ENCODE measurements around the gene MRC1.
A peak's percentile ranks its signal among the peaks of the same experiment; 100 is the strongest.

Gene MRC1

GRCh38 chr10:17848646-17849045, 39.5 kb downstream of the MRC1 start:
- no peak for DNase-seq

- no peak for DNase-seq
Measured at GRCh38 chr10:17850501-17850900, 41.4 kb downstream of the MRC1 start.

- no peak for DNase-seq
Measured at GRCh38 chr10:17851611-17852010, 42.5 kb downstream of the MRC1 start.

GRCh38 chr10:17854044-17854652, 45.0 kb downstream of the MRC1 start:
- DNase-seq, result peak; percentile 26

GRCh38 chr10:17857040-17857439, 47.9 kb downstream of the MRC1 start:
- no peak for DNase-seq

- DNase-seq, result peak; percentile 48
Measured at GRCh38 chr10:17859492-17860156, 50.5 kb downstream of the MRC1 start.

GRCh38 chr10:17861760-17862159, 52.6 kb downstream of the MRC1 start:
- DNase-seq, result no peak

- DNase-seq, result no peak
Measured at GRCh38 chr10:17865351-17865750, 56.2 kb downstream of the MRC1 start.

- DNase-seq, result no peak
Measured at GRCh38 chr10:17866346-17866745, 57.2 kb downstream of the MRC1 start.

- DNase-seq, result no peak
Measured at GRCh38 chr10:17867056-17867455, 57.9 kb downstream of the MRC1 start.

- no peak for DNase-seq
Measured at GRCh38 chr10:17871036-17871435, 61.9 kb downstream of the MRC1 start.

- DNase-seq, result peak; percentile 37
Measured at GRCh38 chr10:17872191-17873091, 63.3 kb downstream of the MRC1 start.

- DNase-seq, result no peak
Measured at GRCh38 chr10:17873946-17874345, 64.8 kb downstream of the MRC1 start.

GRCh38 chr10:17877121-17877520, 68.0 kb downstream of the MRC1 start:
- DNase-seq, result no peak

GRCh38 chr10:17878896-17879295, 69.7 kb downstream of the MRC1 start:
- DNase-seq, result no peak

GRCh38 chr10:17880601-17881000, 71.5 kb downstream of the MRC1 start:
- no peak for DNase-seq

- no peak for DNase-seq
Measured at GRCh38 chr10:17882557-17882956, 73.4 kb downstream of the MRC1 start.

GRCh38 chr10:17883621-17884020, 74.5 kb downstream of the MRC1 start:
- no peak for DNase-seq

GRCh38 chr10:17888189-17888588, 79.0 kb downstream of the MRC1 start:
- no peak for DNase-seq

- no peak for DNase-seq
Measured at GRCh38 chr10:17891435-17891834, 82.3 kb downstream of the MRC1 start.

- no peak for DNase-seq
Measured at GRCh38 chr10:17904564-17904963, 95.4 kb downstream of the MRC1 start.

- no peak for DNase-seq
Measured at GRCh38 chr10:17905491-17905890, 96.3 kb downstream of the MRC1 start.

- DNase-seq, result no peak
Measured at GRCh38 chr10:17906002-17906401, 96.9 kb downstream of the MRC1 start.

GRCh38 chr10:17907641-17908040, 98.5 kb downstream of the MRC1 start:
- DNase-seq, result no peak

All from CD4-positive, alpha-beta T cell treated with Interleukin-12 subunit alpha and Interleukin-12 subunit beta, for 1 hour (primary cell).